PC-9 (cell line): ENCODE results near the gene KIF15.

ENCODE experiments used
- EZH2 ChIP-seq: fragments of 200-600 bp; sonication (generic); IDR thresholded peaks from 2 replicates; pipeline ENCODE4 v1.8.0; 2017; ENCODE audit warnings: antibody characterized with exemption, low read depth
- TF ChIP-seq, protein P1 (sequence below): fragments of 200-600 bp; sonication (generic); conservative IDR thresholded peaks from 2 replicates; pipeline ENCODE4 v1.6.1; 2017; ENCODE audit warnings: mixed run types, antibody characterized with exemption, mild to moderate bottlenecking, moderate library complexity

DNA sequence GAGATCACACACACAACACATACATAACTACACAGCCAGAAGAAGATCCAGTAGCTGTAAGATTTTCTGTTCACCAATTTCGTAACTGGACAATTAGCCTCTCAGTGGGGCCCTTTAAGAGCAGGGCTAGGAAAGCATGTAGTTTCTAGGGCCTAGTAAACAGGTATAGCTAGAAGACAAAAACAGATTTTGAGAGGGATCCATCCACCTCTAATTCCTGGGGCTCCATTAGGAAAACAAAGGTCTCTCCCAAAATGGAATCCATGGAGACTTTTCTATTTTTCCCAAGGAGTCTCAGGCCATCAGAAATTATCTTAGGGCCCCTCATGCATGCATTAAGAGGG lies 10.5 kb downstream of the KIF15 start:
- TF ChIP-seq, protein P1, sequence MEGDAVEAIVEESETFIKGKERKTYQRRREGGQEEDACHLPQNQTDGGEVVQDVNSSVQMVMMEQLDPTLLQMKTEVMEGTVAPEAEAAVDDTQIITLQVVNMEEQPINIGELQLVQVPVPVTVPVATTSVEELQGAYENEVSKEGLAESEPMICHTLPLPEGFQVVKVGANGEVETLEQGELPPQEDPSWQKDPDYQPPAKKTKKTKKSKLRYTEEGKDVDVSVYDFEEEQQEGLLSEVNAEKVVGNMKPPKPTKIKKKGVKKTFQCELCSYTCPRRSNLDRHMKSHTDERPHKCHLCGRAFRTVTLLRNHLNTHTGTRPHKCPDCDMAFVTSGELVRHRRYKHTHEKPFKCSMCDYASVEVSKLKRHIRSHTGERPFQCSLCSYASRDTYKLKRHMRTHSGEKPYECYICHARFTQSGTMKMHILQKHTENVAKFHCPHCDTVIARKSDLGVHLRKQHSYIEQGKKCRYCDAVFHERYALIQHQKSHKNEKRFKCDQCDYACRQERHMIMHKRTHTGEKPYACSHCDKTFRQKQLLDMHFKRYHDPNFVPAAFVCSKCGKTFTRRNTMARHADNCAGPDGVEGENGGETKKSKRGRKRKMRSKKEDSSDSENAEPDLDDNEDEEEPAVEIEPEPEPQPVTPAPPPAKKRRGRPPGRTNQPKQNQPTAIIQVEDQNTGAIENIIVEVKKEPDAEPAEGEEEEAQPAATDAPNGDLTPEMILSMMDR: no peak
- TF ChIP-seq EZH2: no peak
